IMR-90 (cell line): Measurements from ENCODE around the gene MAP7. TPM values are rescaled to one million over a fixed set of nuclear protein-coding genes. Genes with fewer than 3 reads are reported as not detected.

Experiments used
- ATAC-seq: fragments of 200-7000 bp; cut with Tn5 transposase; 2 replicates; pipeline ENCODE4 v1.9.1; 2020; ENCODE audit warnings: low read depth, mild to moderate bottlenecking, moderate library complexity
- BruUV-seq: library from RNA; stranded (reverse); fragments of 400-500 nt; replicated peaks from 2 replicates; lab custom pipeline; 2021; lab: Mats Ljungman, UMichigan
- CTCF ChIA-PET: fragments of 300-600 bp; formaldehyde crosslinking; extraction: SDS; loops from one replicate; lab custom pipeline; 2021; ENCODE audit warnings: antibody characterized with exemption; lab: Yijun Ruan, JAX
- POLR2A ChIA-PET: fragments of 300-600 bp; sonication (Branson Sonifier 250); formaldehyde crosslinking; loops from one replicate; lab custom pipeline; 2022; ENCODE audit warnings: antibody characterized with exemption; ENCODE audit not compliant: unreplicated experiment; lab: Charles Lee
- DNase-seq: peaks from one replicate; pipeline ENCODE4 v3.0.0; 2013
- H2AFZ ChIP-seq: replicated peaks from 2 replicates; pipeline ENCODE3; 2013; ENCODE audit warnings: low read length, mild to moderate bottlenecking; ENCODE audit not compliant: poor library complexity
- H2AK5ac ChIP-seq: 2 replicates; pipeline ENCODE4 v1.6.1; 2013; ENCODE audit warnings: low read depth, low read length, inconsistent platforms
- H2AK9ac ChIP-seq: replicated peaks from 2 replicates; pipeline ENCODE3; 2013; ENCODE audit warnings: mild to moderate bottlenecking, low read depth, low read length, moderate library complexity; ENCODE audit not compliant: poor library complexity
- H2BK120ac ChIP-seq: 2 replicates; pipeline ENCODE4 v1.6.1; 2013; ENCODE audit warnings: low read depth, low read length, inconsistent platforms
- H2BK15ac ChIP-seq: 3 replicates; pipeline ENCODE4 v1.6.1; 2013; ENCODE audit warnings: low read depth, low read length, inconsistent platforms
- H2BK20ac ChIP-seq: 2 replicates; pipeline ENCODE4 v1.6.1; 2013; ENCODE audit warnings: low read depth, mild to moderate bottlenecking, inconsistent platforms, low read length, moderate library complexity
- H2BK5ac ChIP-seq: 2 replicates; pipeline ENCODE4 v1.6.1; 2013; ENCODE audit warnings: mild to moderate bottlenecking, low read depth, low read length, inconsistent platforms; ENCODE audit not compliant: poor library complexity, severe bottlenecking
- H3K14ac ChIP-seq: replicated peaks from 2 replicates; pipeline ENCODE4 v1.6.1; 2013; ENCODE audit warnings: low read depth, low read length, inconsistent platforms
- H3K18ac ChIP-seq: 2 replicates; pipeline ENCODE4 v1.6.1; 2013; ENCODE audit warnings: low read depth, low read length, control low read depth
- H3K23ac ChIP-seq: 2 replicates; pipeline ENCODE4 v1.6.1; 2013; ENCODE audit warnings: low read depth, low read length, inconsistent platforms
- H3K27ac ChIP-seq: 2 replicates; pipeline ENCODE4 v1.5.1; 2013; ENCODE audit warnings: mild to moderate bottlenecking, control low read depth, low read length; ENCODE audit not compliant: insufficient read depth
- H3K27me3 ChIP-seq: 2 replicates; pipeline ENCODE4 v1.6.1; 2013; ENCODE audit warnings: low read length; ENCODE audit not compliant: control insufficient read depth, insufficient read depth
- H3K36me3 ChIP-seq: 2 replicates; pipeline ENCODE4 v1.6.1; 2013; ENCODE audit warnings: low read length, mixed read lengths; ENCODE audit not compliant: control insufficient read depth, insufficient read depth
- H3K4ac ChIP-seq: 2 replicates; pipeline ENCODE4 v1.6.1; 2013; ENCODE audit warnings: low read depth, low read length, inconsistent platforms
- H3K4me1 ChIP-seq: 2 replicates; pipeline ENCODE4 v1.6.1; 2013; ENCODE audit warnings: low read length, mixed read lengths; ENCODE audit not compliant: control insufficient read depth, insufficient read depth
- H3K4me2 ChIP-seq: 2 replicates; pipeline ENCODE4 v1.6.1; 2013; ENCODE audit warnings: low read depth, mild to moderate bottlenecking, control low read depth, low read length, moderate library complexity
- H3K4me3 ChIP-seq: 2 replicates; pipeline ENCODE4 v1.5.1; 2013; ENCODE audit warnings: low read depth, mild to moderate bottlenecking, control low read depth, low read length, moderate library complexity; ENCODE audit not compliant: insufficient read depth
- H3K56ac ChIP-seq: 2 replicates; pipeline ENCODE4 v1.6.1; 2013; ENCODE audit warnings: low read length, inconsistent platforms; ENCODE audit not compliant: insufficient read depth; ENCODE audit errors: extremely low read depth
- H3K79me1 ChIP-seq, 2 experiments: 2 replicates each; pipeline ENCODE4 v1.6.1; 2013; ENCODE audit warnings: low read length in 2 of 2, inconsistent platforms in 1 of 2, low read depth in 1 of 2
- H3K9ac ChIP-seq: 2 replicates; pipeline ENCODE4 v1.6.1; 2013; ENCODE audit warnings: low read depth, low read length, control low read depth
- H3K9me1 ChIP-seq: 2 replicates; pipeline ENCODE4 v1.6.1; 2013; ENCODE audit warnings: low read length, inconsistent platforms; ENCODE audit not compliant: insufficient read depth
- H3K9me3 ChIP-seq: 2 replicates; pipeline ENCODE4 v1.6.1; 2013; ENCODE audit warnings: low read length; ENCODE audit not compliant: control insufficient read depth, insufficient read depth
- H4K20me1 ChIP-seq: 2 replicates; pipeline ENCODE4 v1.6.1; 2013; ENCODE audit warnings: low read length, inconsistent platforms; ENCODE audit not compliant: insufficient read depth
- H4K5ac ChIP-seq: 2 replicates; pipeline ENCODE4 v1.6.1; 2013; ENCODE audit warnings: mild to moderate bottlenecking, low read depth, low read length, control low read depth
- H4K8ac ChIP-seq, 2 experiments: 2 replicates each; pipeline ENCODE4 v1.6.1; 2013; ENCODE audit warnings: low read depth in 2 of 2, low read length in 2 of 2, control low read depth in 1 of 2, inconsistent platforms in 1 of 2
- H4K91ac ChIP-seq: 2 replicates; pipeline ENCODE4 v1.6.1; 2013; ENCODE audit warnings: low read depth, low read length, inconsistent platforms; ENCODE audit not compliant: insufficient read depth
- CEBPB ChIP-seq: IDR thresholded peaks from 2 replicates; pipeline ENCODE4 v1.6.1; 2012; ENCODE audit warnings: low read depth, low read length, improper control_type of control experiment
- RAD21 ChIP-seq: IDR thresholded peaks from 2 replicates; pipeline ENCODE4 v1.6.1; 2012; ENCODE audit warnings: low read length, improper control_type of control experiment
- dilution Hi-C: fragments of 300-500 bp; cut with HindIII; formaldehyde crosslinking; loops from one replicate; pipeline ENCODE4 v1.14.3; 2018; ENCODE audit warnings: low sequenced_read_pairs; ENCODE audit not compliant: unreplicated experiment
- in situ Hi-C: fragments of 300-500 bp; cut with MboI; formaldehyde crosslinking; loops from 3 replicates; pipeline ENCODE4 v1.14.3; 2019; ENCODE audit warnings: low sequenced_read_pairs, inconsistent platforms, mixed read lengths
- intact Hi-C: fragments of 100-400 bp; cut with micrococcal nuclease; formaldehyde crosslinking; loops from 2 replicates; pipeline ENCODE4 v1.10.0; 2022
- polyA plus RNA-seq, 3 experiments: library from polyadenylated mRNA; depleted of rRNA; stranded (reverse); fragments of >200 nt; gene quantifications; 2 replicates each; pipeline ENCODE4 v1.2.3, GENCODE V29; 2012; ENCODE audit warnings: low replicate concordance in 1 of 3
- total RNA-seq: library from RNA; depleted of rRNA; stranded (reverse); fragments of >200 nt; gene quantifications from 2 replicates; pipeline ENCODE4 v1.2.3, GENCODE V29; 2012

Gene MAP7
- total and polyA plus RNA-seq, 2 of the 4 experiments (the other 2 are of a cell fraction): 0.19 to 0.36 TPM

GRCh38 chr6:136382676-136383252, 167.5 kb downstream of the MAP7 start:
- no peak overlapping the region for H2BK120ac ChIP-seq
- dilution Hi-C loops (no loop called here), intact Hi-C loops (no loop called here), in situ Hi-C loops (no loop called here)
- H4K8ac ChIP-seq: no peak overlapping the region
- no peak overlapping the region for H3K4me2 ChIP-seq
- no peaks in the 10 kb centered on the region for H3K36me3 ChIP-seq
- no peak overlapping the region for H3K4me3 ChIP-seq
- no peak overlapping the region for H4K91ac ChIP-seq
- peaks cover 2% of the 10 kb centered on the region; the same call in 1 of the 2 replicates for H3K27me3 ChIP-seq
- no peak overlapping the region for H3K18ac ChIP-seq
- DNase-seq: no peak
- no peaks in the 10 kb centered on the region for H4K20me1 ChIP-seq
- no peak overlapping the region for H2BK5ac ChIP-seq
- no peak overlapping the region for H3K27ac ChIP-seq
- no peak overlapping the region for H2AK5ac ChIP-seq
- H3K9ac ChIP-seq: no peak overlapping the region
- no peaks in the 10 kb centered on the region for H3K79me1 ChIP-seq
- H4K5ac ChIP-seq: no peak overlapping the region
- no peaks in the 10 kb centered on the region for H3K9me3 ChIP-seq
- ChIA-PET CTCF (no interaction called here), POLR2A (no interaction called here)
- H2BK20ac ChIP-seq: no peak overlapping the region
- no peaks in the 10 kb centered on the region for H3K4me1 ChIP-seq
- ATAC-seq: no peak
- no peak overlapping the region for H3K4ac ChIP-seq
- no peak overlapping the region for H2AFZ ChIP-seq
- H2BK15ac ChIP-seq: no peak overlapping the region
- BruUV-seq: no TSS peak
- H3K14ac ChIP-seq: no peak overlapping the region
- TF ChIP-seq RAD21: no peak
- peak; percentile 30; the same call in 1 of the 2 replicates for TF ChIP-seq CEBPB
- no peaks in the 10 kb centered on the region for H3K9me1 ChIP-seq
- no peak overlapping the region for H3K56ac ChIP-seq
- no peak overlapping the region for H2AK9ac ChIP-seq
- H3K23ac ChIP-seq: no peak overlapping the region
